Rectal smooth muscle tissue (tissue), 1 donor: Measurements from ENCODE around the gene GOLGA5.
A peak's percentile ranks its signal among the peaks of the same experiment; 100 is the strongest.
"Not testable (repeated sequence)": the region's sequence is repeated elsewhere in the genome, so short reads cannot be mapped to it uniquely, and the experiment has no call there.

ENCODE experiments used
- H3K27ac ChIP-seq: one replicate; pipeline ENCODE4 v1.7.0; 2013; ENCODE audit warnings: low read depth, low read length, inconsistent platforms
- H3K27me3 ChIP-seq: one replicate; pipeline ENCODE4 v1.7.0; 2013; ENCODE audit warnings: low read length; ENCODE audit not compliant: control insufficient read depth, insufficient read depth
- H3K36me3 ChIP-seq: one replicate; pipeline ENCODE4 v1.7.0; 2013; ENCODE audit warnings: low read length; ENCODE audit not compliant: control insufficient read depth, insufficient read depth
- H3K4me1 ChIP-seq: one replicate; pipeline ENCODE4 v1.7.0; 2013; ENCODE audit warnings: low read length; ENCODE audit not compliant: control insufficient read depth, insufficient read depth
- H3K4me3 ChIP-seq: one replicate; pipeline ENCODE4 v1.7.0; 2013; ENCODE audit warnings: low read length
- H3K9ac ChIP-seq: one replicate; pipeline ENCODE4 v1.7.0; 2013; ENCODE audit warnings: low read length

The GOLGA5 gene, protein sequence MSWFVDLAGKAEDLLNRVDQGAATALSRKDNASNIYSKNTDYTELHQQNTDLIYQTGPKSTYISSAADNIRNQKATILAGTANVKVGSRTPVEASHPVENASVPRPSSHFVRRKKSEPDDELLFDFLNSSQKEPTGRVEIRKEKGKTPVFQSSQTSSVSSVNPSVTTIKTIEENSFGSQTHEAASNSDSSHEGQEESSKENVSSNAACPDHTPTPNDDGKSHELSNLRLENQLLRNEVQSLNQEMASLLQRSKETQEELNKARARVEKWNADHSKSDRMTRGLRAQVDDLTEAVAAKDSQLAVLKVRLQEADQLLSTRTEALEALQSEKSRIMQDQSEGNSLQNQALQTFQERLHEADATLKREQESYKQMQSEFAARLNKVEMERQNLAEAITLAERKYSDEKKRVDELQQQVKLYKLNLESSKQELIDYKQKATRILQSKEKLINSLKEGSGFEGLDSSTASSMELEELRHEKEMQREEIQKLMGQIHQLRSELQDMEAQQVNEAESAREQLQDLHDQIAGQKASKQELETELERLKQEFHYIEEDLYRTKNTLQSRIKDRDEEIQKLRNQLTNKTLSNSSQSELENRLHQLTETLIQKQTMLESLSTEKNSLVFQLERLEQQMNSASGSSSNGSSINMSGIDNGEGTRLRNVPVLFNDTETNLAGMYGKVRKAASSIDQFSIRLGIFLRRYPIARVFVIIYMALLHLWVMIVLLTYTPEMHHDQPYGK

DNA sequence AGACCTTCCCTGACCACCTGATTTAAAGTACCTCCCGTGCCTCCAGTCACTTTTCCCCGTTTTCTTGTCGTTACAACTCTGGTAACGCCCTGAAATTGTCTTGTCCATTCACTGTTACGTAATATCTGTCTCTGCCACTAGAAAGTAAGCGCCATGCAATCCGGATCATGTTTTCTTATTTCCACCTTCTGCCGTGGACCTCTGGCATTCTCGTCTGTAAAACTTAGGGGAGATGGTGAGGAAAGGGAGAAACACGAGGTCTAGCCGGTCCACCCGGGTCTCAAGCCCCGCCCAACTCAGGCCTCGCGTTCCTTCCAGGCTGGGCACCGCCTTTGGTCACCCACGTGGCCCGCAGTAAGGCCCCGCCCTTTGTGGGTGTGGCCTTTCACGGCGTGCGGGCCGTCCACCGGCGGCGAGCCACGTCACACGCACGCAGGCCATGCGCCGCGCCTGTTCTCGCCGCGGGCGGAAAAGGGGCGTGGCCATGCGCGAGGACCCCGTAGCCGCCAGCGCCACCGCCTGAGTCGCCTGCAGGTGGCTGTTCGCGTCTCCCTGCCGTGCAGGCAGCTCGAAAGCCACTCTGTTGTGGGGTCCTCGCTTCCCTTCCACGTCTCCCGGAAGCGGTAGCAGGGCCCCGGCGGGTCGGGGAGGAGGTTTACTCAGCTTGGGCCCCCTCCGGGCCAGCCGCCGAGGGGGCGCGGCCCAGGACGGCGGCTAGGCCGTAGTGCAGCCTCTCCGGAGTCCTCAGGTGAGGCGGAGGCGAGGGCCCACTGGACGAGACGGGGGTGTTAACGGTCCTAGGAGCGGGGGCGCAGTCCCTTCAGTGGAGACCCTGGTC is at the start of gene GOLGA5:
Gene GOLGA5, plus strand, starts transcription at position 597 of the 838 bp plus-strand sequence. CDS start 3,133 bp downstream, outside the sequence.
- peaks cover 8% of the 10 kb centered on the region for H3K36me3 ChIP-seq
- peak within 1 kb of the TSS; percentile 91 for H3K27ac ChIP-seq

DNA sequence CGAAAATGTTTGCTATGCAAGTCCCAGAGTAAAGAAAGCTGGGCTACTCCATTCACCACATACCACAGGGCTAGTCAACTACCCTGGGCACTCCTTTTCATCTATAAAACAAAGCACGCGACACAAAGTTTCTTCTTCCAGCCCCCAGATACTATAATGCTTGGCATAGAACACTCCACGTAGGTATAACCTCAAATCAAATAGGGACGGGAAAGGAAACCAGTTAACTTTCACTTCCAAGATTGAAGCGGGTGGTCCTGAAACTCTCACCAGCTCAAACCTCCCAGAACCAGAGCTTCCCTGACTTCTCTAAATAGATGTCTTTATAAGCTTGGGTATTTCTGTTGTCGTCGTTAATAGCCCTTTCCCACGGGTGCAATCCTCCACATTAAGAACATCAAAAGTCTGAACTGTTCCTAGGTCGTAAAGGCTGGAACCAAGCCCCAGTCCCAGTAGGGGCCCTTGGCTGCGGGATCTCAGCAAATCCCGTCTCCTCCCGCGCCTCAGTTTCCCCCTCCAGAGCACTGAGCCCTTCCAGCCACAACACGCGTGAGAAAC is 46.3 kb upstream of the GOLGA5 start:
- Histone ChIP-seq H3K27ac (peak overlapping the region; percentile 86), H3K27me3 (no peaks in the 10 kb centered on the region), H3K4me3 (peak overlapping the region; percentile 84), H3K4me1 (peaks cover 4% of the 10 kb centered on the region), H3K9ac (peak overlapping the region; percentile 0), H3K36me3 (no peaks in the 10 kb centered on the region)

More for the DNA sequence above, at the start of gene GOLGA5:
- Histone ChIP-seq H3K4me3 (peak within 1 kb of the TSS; percentile 88), H3K27me3 (no peaks in the 10 kb centered on the region), H3K4me1 (no peaks in the 10 kb centered on the region), H3K9ac (peak within 1 kb of the TSS; percentile 95)

DNA sequence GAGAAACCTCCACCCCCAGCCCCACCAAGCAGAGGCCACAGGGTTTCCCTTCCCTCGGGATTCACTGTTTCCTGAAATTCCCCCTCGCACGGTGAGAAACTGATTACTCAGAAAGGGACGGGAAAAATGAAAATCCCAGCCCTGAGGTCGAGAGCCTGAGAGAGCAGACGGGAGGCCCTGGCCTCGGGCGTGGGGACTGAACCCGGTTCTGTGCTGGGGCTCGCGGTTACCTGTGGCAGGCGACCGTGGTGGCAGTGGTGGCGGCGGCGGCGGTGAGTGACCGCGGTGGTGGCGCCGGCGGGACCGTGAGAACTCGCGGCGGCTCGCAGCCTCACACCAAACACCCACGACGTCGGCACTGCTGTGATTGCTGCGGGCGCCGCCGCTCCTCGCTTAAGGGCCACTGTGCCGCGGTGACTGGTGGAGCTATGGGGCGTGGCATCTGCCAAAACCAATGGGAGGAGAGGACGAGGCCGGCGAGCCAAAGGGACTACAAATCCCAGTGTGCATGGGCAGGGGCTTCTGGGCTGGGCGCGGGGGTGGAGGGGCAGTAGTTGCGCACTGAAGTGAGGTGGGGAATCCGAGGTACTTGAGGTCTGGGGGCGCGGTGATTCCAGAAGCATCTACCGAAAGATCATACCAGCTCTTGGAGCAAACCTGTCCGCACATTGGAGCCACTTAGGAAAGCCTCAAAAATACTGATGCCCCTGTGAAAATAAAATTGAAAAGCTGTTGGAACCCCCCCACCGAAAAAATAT is 45.7 kb upstream of the GOLGA5 start, which contains the start of gene LGMN:
Gene LGMN, minus strand, starts transcription at position 369 of the 758 bp plus-strand sequence. CDS start 15,841 bp downstream, outside the sequence.
- Histone ChIP-seq H3K36me3 (no peaks in the 10 kb centered on the region), H3K27me3 (no peaks in the 10 kb centered on the region), H3K4me3 (peak within 1 kb of the TSS; percentile 84), H3K9ac (peak within 1 kb of the TSS; percentile 0), H3K27ac (peak within 1 kb of the TSS; percentile 86), H3K4me1 (peaks cover 4% of the 10 kb centered on the region)

DNA sequence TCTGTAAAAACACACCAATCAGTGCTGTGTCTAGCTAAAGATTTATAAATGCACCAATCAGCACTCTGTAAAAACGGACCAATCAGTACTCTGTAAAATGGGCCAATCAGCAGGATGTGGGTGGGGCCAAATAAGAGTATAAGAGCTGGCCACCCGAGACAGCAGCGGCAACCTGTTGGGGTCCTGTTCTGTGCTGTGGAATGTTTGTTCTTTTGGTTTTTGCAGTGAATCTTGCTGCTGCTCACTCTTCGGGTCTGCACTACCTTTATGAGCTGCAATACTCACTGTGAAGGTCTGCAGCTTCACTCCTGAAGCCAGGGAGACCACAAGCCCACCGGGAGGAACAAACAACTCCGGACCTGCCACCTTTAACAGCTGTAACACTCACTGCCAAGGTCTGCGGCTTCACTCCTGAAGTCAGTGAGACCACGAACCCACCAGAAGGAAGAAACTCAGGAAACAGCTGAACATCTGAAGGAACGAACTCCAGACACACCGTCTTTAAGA is 43.8 kb upstream of the GOLGA5 start:
- not testable (repeated sequence) for H3K4me1 ChIP-seq, H3K4me3 ChIP-seq

DNA sequence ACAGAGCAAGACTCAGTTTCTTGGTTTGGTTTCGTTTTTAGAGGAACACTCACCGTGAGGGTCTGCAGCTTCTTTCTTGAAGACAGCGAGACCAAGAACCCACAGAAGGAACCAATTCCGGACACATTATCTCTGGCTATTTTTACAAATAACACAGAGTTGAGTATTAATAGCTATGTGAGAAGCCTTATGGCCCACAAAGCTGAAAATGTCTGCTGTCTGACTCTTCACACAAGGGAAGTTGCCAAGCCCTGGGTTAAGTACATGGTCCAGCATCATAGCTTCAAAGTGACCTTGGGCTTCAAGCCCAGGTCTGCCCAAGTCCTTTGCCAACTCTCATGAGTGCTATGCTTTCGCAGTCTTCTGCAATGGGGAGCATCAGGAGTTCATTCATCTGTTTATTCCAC is 43.1 kb upstream of the GOLGA5 start:
- Histone ChIP-seq H3K9ac (no peak overlapping the region), H3K4me3 (no peak overlapping the region), H3K36me3 (no peaks in the 10 kb centered on the region), H3K27me3 (no peaks in the 10 kb centered on the region), H3K4me1 (peaks cover 4% of the 10 kb centered on the region), H3K27ac (no peak overlapping the region)

More for the DNA sequence above, 43.8 kb upstream of the GOLGA5 start:
- H3K27ac ChIP-seq, H3K27me3 ChIP-seq, H3K9ac ChIP-seq, H3K36me3 ChIP-seq: not testable (repeated sequence)

DNA sequence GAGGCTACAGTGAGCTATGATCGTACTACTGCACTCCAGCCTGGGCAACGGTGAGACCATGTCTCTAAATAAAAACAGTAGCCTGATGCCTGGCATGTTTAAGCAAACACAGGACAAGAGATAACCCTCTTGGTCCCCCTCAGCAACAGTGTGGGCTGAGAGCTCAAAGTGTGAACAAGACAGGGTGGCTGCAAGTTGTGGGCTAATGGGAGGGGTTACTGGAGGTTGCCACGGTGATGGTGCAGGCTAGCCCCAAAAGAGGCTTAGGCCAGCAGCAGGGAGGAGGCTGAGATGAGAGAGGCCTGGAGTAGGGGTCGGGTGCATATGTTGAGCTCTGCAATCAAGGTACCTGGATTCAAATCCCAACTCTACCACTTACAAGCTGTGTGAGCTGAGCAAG is 42.3 kb upstream of the GOLGA5 start:
- Histone ChIP-seq H3K27ac (no peak overlapping the region), H3K9ac (no peak overlapping the region), H3K36me3 (no peaks in the 10 kb centered on the region), H3K4me3 (no peak overlapping the region), H3K4me1 (peaks cover 4% of the 10 kb centered on the region), H3K27me3 (no peaks in the 10 kb centered on the region)

DNA sequence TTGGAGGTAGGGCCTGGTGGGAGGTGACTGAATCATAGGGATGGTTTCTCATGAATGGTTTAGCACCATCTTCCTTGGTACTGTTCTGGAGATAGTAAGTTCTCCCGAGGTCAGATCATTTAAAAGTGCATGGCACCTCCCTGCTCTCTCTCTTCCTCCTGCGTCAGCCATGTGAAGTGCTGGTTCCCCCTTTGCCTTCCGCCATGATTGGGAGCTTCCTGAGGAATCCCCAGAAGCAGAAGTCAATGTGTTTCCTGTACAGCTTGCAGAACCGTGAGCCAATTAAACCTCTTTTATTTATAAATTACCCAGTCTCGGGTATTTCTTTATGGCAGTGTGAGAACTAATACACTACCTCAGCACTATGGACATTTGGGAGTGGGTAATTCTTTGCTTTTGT is 40.9 kb upstream of the GOLGA5 start:
- Histone ChIP-seq H3K27ac (no peak overlapping the region), H3K4me1 (no peaks in the 10 kb centered on the region), H3K27me3 (no peaks in the 10 kb centered on the region), H3K4me3 (no peak overlapping the region), H3K36me3 (no peaks in the 10 kb centered on the region), H3K9ac (no peak overlapping the region)

DNA sequence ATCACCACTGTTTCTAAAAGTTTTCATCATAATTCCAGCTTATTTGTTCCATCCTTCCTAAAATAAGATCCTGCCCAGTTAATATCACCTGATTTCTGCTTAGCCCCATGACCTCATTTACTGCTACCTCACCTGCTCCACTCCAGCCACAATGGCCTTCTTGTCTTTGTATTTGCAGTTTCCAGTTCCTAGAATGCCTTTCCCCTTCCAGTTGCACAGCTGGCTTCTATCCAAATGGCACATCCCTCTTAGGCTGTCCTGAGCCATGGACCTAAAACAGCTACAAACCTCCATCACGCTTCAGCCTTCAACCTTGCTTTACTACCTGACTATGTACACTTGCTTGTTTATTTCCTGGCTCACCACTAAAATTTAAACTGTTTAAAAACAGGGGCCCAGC is 39.1 kb upstream of the GOLGA5 start:
- H3K9ac ChIP-seq, result no peak overlapping the region
- H3K27me3 ChIP-seq, result no peaks in the 10 kb centered on the region
- H3K4me1 ChIP-seq, result no peaks in the 10 kb centered on the region
- no peaks in the 10 kb centered on the region for H3K36me3 ChIP-seq
- H3K27ac ChIP-seq, result no peak overlapping the region
- H3K4me3 ChIP-seq, result no peak overlapping the region

DNA sequence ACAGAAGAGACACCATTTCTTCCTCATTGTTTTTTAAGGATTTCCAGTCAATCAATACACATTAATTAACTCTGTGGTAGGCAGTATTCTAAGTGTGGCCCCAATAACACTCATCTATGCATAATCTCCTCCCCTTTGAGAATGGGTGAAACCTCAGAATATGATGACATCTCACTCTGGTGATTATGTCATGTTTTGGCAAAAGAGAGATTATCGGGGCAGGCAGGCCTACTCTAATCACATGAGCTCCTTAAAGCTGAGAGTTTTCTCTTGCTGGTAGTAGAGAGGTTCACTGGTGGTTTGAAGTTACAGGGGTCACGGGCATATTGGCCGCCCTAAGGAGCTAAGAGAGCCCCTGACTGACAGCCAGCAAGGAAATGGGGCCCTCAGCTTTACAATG is 38.6 kb upstream of the GOLGA5 start:
- Histone ChIP-seq H3K9ac (no peak overlapping the region), H3K36me3 (no peaks in the 10 kb centered on the region), H3K4me1 (no peaks in the 10 kb centered on the region), H3K4me3 (no peak overlapping the region), H3K27ac (no peak overlapping the region), H3K27me3 (no peaks in the 10 kb centered on the region)

DNA sequence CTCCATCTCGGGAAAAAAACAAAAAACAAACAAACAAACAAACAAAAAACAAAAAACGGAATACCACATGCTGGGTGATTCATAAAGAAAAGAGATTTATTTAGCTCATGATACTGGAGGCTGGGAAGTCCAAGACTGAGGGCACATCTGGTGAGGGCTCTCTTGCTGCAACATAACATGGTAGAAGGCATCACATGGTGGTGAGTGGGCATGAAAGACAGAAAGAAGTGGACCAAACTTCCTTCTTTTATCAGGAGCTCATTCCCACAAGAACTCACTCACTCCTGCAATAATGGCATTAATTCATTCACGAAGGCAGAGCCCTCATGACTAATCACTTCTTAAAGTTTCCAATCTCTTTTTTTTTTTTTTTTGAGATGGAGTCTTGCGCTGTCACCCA is 37.7 kb upstream of the GOLGA5 start:
- H3K4me1 ChIP-seq, result no peaks in the 10 kb centered on the region
- H3K27ac ChIP-seq, result no peak overlapping the region
- no peaks in the 10 kb centered on the region for H3K27me3 ChIP-seq
- H3K4me3 ChIP-seq, result no peak overlapping the region
- H3K36me3 ChIP-seq, result no peaks in the 10 kb centered on the region
- no peak overlapping the region for H3K9ac ChIP-seq

DNA sequence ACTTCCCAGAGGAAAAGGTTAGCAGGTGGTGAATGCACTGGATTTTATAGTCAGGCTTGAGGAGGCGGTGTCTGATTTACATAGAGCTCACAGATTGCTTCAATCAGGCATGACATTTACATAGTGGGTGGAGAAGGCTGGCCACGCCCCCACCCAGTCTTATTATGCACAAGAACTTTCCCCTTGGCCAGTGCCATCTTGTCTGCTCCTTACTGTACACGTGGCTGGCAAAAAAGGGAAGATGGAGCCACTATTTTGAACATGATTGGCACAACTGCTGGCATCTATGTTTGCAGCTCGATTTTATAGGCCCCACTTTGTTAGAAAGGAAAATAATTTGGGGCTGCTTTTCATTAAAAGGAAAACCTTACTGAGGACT is 34.8 kb upstream of the GOLGA5 start:
- Histone ChIP-seq H3K9ac (no peak overlapping the region), H3K36me3 (no peaks in the 10 kb centered on the region), H3K27me3 (no peaks in the 10 kb centered on the region), H3K4me3 (no peak overlapping the region), H3K4me1 (no peaks in the 10 kb centered on the region), H3K27ac (no peak overlapping the region)
